H1 (cell line): Measurements from ENCODE around the gene RUVBL1.

ENCODE experiments used
- BACH1 ChIP-seq: IDR thresholded peaks from 2 replicates; pipeline ENCODE4 v1.6.1; 2012; ENCODE audit warnings: low read length, improper control_type of control experiment
- BCL11A ChIP-seq, 2 experiments: IDR thresholded peaks; one replicate each; pipeline ENCODE4 v1.6.1; 2011; ENCODE audit warnings: low read depth in 2 of 2, low read length in 2 of 2, mild to moderate bottlenecking in 2 of 2
- CTCF ChIP-seq, 3 experiments: IDR thresholded peaks; 1 replicate in 2 of 3; 2 replicates in 1 of 3; pipeline versions ENCODE4 v1.5.1 to v1.6.1; 2011; ENCODE audit warnings: low read length in 3 of 3, mild to moderate bottlenecking in 3 of 3, inconsistent platforms in 2 of 3, low read depth in 1 of 3, moderate library complexity in 1 of 3; ENCODE audit not compliant: insufficient read depth in 1 of 3; ENCODE audit errors: control extremely low read depth in 1 of 3
- EGR1 ChIP-seq: IDR thresholded peaks from 2 replicates; pipeline ENCODE4 v1.6.1; 2011; ENCODE audit warnings: low read depth, low read length, borderline replicate concordance
- HDAC2 ChIP-seq, 2 experiments: fragments of 300-600 bp in 1 of 2; sonication (generic) in 1 of 2; IDR thresholded peaks; 2 replicates each; pipeline ENCODE4 v1.6.1; 2011 to 2012; ENCODE audit warnings: low read depth in 2 of 2, low read length in 2 of 2, mild to moderate bottlenecking in 2 of 2, moderate library complexity in 2 of 2, borderline replicate concordance in 1 of 2, inconsistent platforms in 1 of 2
- MAFK ChIP-seq: IDR thresholded peaks from 2 replicates; pipeline ENCODE4 v1.6.1; 2012; ENCODE audit warnings: low read depth, mild to moderate bottlenecking, improper control_type of control experiment, low read length
- POLR2AphosphoS5 ChIP-seq: IDR thresholded peaks from 2 replicates; pipeline ENCODE4 v1.6.1; 2011; ENCODE audit warnings: low read depth, low read length
- SP1 ChIP-seq: IDR thresholded peaks from 2 replicates; pipeline ENCODE4 v1.6.1; 2011; ENCODE audit warnings: low read depth, low read length
- YY1 ChIP-seq: IDR thresholded peaks from 2 replicates; pipeline ENCODE4 v1.6.1; 2011; ENCODE audit warnings: low read depth, mild to moderate bottlenecking, low read length
- TF ChIP-seq, protein P1 (sequence below): IDR thresholded peaks from 2 replicates; pipeline ENCODE4 v1.6.1; 2012; ENCODE audit warnings: low read length, inconsistent platforms

GRCh38 chr3:128168836-128169235, 45.2 kb upstream of the RUVBL1 start:
- no peak for TF ChIP-seq POLR2AphosphoS5
- TF ChIP-seq, protein P1, sequence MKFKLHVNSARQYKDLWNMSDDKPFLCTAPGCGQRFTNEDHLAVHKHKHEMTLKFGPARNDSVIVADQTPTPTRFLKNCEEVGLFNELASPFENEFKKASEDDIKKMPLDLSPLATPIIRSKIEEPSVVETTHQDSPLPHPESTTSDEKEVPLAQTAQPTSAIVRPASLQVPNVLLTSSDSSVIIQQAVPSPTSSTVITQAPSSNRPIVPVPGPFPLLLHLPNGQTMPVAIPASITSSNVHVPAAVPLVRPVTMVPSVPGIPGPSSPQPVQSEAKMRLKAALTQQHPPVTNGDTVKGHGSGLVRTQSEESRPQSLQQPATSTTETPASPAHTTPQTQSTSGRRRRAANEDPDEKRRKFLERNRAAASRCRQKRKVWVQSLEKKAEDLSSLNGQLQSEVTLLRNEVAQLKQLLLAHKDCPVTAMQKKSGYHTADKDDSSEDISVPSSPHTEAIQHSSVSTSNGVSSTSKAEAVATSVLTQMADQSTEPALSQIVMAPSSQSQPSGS: no peak
- no peak for TF ChIP-seq HDAC2 (IDR thresholded peaks at IDR 0.05; ENCODE audit: borderline replicate concordance in 1 of 2, low read depth in 2 of 2, low read length in 2 of 2)
- TF ChIP-seq BCL11A (IDR thresholded peaks at IDR 0.05; ENCODE audit: low read depth in 2 of 2, low read length in 2 of 2): no peak
- no peak for TF ChIP-seq CTCF (IDR thresholded peaks at IDR 0.05; ENCODE audit: control extremely low read depth in 1 of 3, insufficient read depth in 1 of 3, low read depth in 1 of 3, low read length in 3 of 3)
- no peak for TF ChIP-seq MAFK
- no peak for TF ChIP-seq SP1
- no peak for TF ChIP-seq BACH1
- TF ChIP-seq EGR1: no peak
- TF ChIP-seq YY1: no peak
